ENCODE measurements around the gene HTT. TPM values are rescaled to one million over a fixed set of nuclear protein-coding genes. Genes with fewer than 3 reads are reported as not detected.

The HTT gene
- total RNA-seq, 1 donor from 2014 or later, result 48.0 TPM

GRCh38 chr4:3223346-3223745 is 148.9 kb downstream of the HTT start:
- Mint-ChIP-seq H3K27ac (no peak overlapping the region), H3K9me3 (no peaks in the 10 kb centered on the region), H3K36me3 (peaks cover 17% of the 10 kb centered on the region), H3K4me1 (ENCODE audit: unreplicated experiment) (no peaks in the 10 kb centered on the region), H3K4me3 (no peak overlapping the region), H3K27me3 (no peaks in the 10 kb centered on the region)
- no peak for DNase-seq (ENCODE audit: extremely low spot score, unreplicated experiment)
- no peak for TF ChIP-seq CTCF (conservative IDR thresholded peaks at IDR 0.05)

DNA sequence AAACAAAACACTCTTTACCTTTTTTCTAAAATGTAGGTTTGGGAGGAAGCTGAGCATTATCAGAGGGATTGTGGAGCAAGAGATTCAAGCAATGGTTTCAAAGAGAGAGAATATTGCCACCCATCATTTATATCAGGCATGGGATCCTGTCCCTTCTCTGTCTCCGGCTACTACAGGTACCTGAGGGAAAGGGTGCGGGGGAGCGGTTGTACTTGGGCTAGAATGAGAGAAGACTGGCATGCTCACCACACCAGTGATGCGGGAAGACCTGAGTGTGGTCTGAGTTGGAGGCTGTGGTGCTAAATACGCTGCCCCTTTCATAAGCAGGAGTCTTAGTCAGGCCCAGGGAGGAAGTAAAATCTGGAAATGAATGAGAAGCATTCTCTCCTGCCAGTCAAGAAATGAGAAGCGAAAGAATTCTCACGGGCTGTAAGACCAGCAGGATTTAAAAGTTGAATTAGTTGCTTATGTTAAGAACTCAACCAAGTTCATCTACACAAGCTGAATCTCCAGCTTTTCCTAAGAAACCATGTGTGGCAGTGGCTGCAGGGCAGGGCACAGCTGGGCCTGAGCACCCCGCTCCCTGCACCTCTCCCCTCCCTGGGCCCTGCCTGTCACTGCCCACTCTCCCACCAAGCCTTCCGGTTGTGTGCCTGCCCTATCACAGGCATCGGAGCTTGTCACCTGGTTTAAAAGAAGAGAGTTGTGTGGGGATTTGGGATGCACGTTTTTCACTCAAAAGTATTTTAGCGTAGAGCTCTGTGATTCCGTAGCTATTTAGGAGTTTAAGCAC is 149.7 kb downstream of the HTT start:
- no peaks in the 10 kb centered on the region for H3K27me3 Mint-ChIP-seq
- TF ChIP-seq CTCF (conservative IDR thresholded peaks at IDR 0.05), result no peak
- H3K4me1 Mint-ChIP-seq (ENCODE audit: unreplicated experiment), result no peaks in the 10 kb centered on the region
- H3K36me3 Mint-ChIP-seq, result peaks cover 17% of the 10 kb centered on the region
- no peak overlapping the region for H3K4me3 Mint-ChIP-seq
- no peaks in the 10 kb centered on the region for H3K9me3 Mint-ChIP-seq
- DNase-seq (ENCODE audit: extremely low spot score, unreplicated experiment), result no peak
- no peak overlapping the region for H3K27ac Mint-ChIP-seq

- no peak for TF ChIP-seq CTCF (conservative IDR thresholded peaks at IDR 0.05)
- DNase-seq (ENCODE audit: extremely low spot score, unreplicated experiment), result no peak
- Mint-ChIP-seq H3K4me3 (no peak overlapping the region), H3K36me3 (peaks cover 23% of the 10 kb centered on the region), H3K27me3 (no peaks in the 10 kb centered on the region), H3K9me3 (no peaks in the 10 kb centered on the region), H3K4me1 (ENCODE audit: unreplicated experiment) (no peaks in the 10 kb centered on the region), H3K27ac (no peak overlapping the region)
Observed at GRCh38 chr4:3225071-3225850, 150.8 kb downstream of the HTT start.

GRCh38 chr4:3225936-3226335 is 151.5 kb downstream of the HTT start:
- no peak for TF ChIP-seq CTCF (conservative IDR thresholded peaks at IDR 0.05)
- H3K36me3 Mint-ChIP-seq, result peaks cover 23% of the 10 kb centered on the region
- H3K9me3 Mint-ChIP-seq, result no peaks in the 10 kb centered on the region
- no peaks in the 10 kb centered on the region for H3K4me1 Mint-ChIP-seq (ENCODE audit: unreplicated experiment)
- no peak overlapping the region for H3K4me3 Mint-ChIP-seq
- H3K27me3 Mint-ChIP-seq, result no peaks in the 10 kb centered on the region
- H3K27ac Mint-ChIP-seq, result no peak overlapping the region
- DNase-seq (ENCODE audit: extremely low spot score, unreplicated experiment), result no peak

GRCh38 chr4:3226467-3226866 is 152.0 kb downstream of the HTT start:
- Mint-ChIP-seq H3K4me1 (ENCODE audit: unreplicated experiment) (no peaks in the 10 kb centered on the region), H3K27ac (no peak overlapping the region), H3K9me3 (no peaks in the 10 kb centered on the region), H3K27me3 (no peaks in the 10 kb centered on the region), H3K36me3 (peaks cover 23% of the 10 kb centered on the region), H3K4me3 (no peak overlapping the region)
- DNase-seq (ENCODE audit: extremely low spot score, unreplicated experiment), result no peak
- no peak for TF ChIP-seq CTCF (conservative IDR thresholded peaks at IDR 0.05)

All from type B pancreatic cell (in vitro differentiated cells).